HG03439 (cell line): ENCODE data around the gene DOCK11.

ENCODE experiments used
- ATAC-seq: cut with Tn5 transposase; IDR thresholded peaks from one replicate; pipeline ENCODE4 v1.9.1; 2021; ENCODE audit warnings: mild to moderate bottlenecking, moderate library complexity; ENCODE audit not compliant: unreplicated experiment

DOCK11 gene

DNA sequence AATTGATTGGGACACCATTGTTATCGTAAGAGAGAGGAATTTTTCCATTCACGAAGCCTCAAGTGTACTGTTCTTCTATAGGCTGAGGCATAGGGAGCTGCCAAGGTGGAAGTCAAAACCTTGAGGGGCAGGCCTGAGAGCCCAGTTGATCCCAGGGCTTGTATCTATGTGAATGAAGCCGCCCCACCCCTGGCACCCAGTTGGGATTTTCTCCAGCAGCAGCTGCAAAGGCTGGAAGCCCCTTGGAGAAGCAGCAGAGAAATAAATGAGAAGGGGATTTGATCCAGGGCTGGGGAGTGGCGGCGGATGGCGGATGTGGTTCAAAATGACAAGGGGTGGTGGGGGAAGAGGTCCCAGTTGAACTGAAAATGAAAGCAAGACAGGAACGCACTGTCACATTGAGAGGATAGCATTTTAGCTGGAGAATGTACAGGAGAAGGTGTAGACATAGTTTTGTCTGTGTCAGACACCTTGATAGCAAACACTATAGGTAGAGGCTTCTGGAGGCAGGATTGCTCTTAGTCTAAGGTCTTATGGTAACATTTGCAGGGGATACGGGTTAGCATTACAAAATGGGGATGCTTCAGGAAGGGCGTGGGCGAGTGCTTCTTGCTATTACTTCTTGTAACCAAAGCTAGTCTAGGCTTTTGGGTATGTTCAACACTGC, 32.6 kb downstream of the DOCK11 start:
- ATAC-seq: peak; percentile 62

GRCh38 chrX:118530219-118530911, 34.8 kb downstream of the DOCK11 start:
- ATAC-seq: no peak

- no peak for ATAC-seq
Measured at GRCh38 chrX:118534716-118535493, 39.3 kb downstream of the DOCK11 start.

GRCh38 chrX:118536204-118536603, 40.6 kb downstream of the DOCK11 start:
- peak; percentile 71 for ATAC-seq

DNA sequence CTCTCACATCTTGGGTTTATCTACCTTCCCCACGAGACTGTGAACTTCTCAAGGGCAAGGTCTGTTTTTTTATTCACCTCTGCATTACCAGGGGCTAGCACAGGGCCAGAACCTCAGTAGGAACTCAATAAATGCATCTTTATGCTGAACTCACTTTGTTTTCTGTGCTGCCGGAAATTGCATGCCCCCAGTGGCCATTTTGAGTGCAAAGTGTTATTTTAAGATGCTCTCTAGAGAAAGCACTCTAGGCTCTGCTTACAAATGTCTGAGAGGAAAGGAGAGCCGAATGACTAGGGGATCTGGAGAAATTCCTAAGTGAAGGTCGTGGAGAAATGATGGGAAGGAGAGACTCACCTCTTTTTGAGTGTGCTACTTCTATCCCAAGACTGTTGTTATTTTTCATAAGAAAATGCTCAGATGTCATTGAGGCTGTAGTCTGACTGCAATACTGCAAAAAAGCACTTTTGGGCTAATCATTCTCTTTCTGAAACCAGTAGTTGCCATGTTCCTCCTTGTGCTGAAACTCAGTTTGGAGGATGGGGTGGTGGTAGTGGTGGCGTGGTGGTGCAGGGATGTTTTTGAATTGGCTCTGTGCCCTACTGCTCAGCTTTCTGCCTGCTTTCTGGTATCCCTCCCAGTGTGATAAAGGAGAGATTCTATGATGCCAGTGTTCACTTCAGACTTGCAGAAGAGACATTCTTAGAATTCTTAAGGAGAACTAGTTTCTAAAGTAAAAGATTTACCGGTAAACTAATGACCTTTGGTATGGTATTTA, 41.3 kb downstream of the DOCK11 start:
- ATAC-seq: peak; percentile 64

GRCh38 chrX:118538386-118538785, 42.8 kb downstream of the DOCK11 start:
- no peak for ATAC-seq

DNA sequence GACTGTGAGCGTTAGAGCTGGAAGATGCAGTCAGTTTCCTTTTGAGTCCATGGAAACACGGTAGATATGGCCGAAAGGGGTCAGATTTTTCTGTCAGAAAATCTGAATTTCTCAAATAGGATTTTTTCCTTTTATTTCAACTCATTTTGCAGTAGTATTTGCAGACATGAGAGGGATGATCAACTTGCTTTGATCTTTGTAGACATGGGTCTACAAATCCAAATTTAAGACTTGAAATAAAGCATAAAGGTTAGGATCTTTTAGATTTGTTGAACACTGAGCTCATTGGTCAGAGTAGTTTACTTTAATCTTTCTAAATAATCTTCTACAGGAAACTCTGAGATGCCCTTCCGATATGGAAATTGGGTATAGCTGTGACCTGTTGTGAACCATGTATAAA, 44.7 kb downstream of the DOCK11 start:
- ATAC-seq: no peak

- ATAC-seq: no peak
Measured at GRCh38 chrX:118541482-118541881, 45.9 kb downstream of the DOCK11 start.

- ATAC-seq: no peak
Measured at GRCh38 chrX:118545510-118545909, 49.9 kb downstream of the DOCK11 start.

DNA sequence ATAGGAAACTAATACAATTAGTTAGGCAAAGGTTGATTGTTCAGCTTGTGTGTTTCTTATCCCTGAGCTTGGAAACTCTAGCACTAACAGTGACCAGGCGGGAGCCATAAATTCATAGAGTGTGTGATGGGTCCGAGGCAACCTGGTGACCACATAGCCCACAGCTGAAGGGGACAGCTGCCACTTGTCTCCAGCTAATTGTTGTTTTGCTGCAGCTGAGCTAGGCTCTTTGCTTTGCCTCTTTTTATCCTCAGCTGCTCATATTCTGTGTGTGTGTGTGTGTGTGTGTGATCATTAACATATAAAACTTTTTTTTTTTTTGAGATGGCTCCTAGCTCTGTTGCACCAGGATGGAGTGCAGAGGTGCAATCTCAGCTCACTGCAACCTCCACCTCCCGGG, 53.2 kb downstream of the DOCK11 start:
- no peak for ATAC-seq

GRCh38 chrX:118550792-118551191, 55.2 kb downstream of the DOCK11 start:
- no peak for ATAC-seq

DNA sequence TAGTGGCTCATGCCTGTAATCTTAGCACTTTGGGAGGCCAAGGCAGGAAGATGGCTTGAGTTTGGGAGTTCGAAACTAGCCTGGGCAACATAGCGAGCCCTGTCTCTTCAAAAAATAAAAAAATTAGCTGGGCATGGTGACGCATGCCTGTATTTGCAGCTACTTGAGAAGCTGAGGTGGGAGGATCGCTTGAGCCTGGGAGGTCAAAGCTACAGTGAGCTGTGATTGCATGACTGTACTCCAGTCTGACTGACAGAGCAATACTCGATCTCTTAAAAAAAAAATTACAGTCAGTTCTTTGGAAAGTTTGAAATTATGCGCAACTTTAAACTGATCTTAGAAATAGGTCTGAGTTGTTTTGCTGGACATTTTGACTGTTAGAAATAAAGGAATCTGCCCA, 55.8 kb downstream of the DOCK11 start:
- ATAC-seq: no peak

- no peak for ATAC-seq
Measured at GRCh38 chrX:118552121-118552900, 56.7 kb downstream of the DOCK11 start.

GRCh38 chrX:118553042-118553710, 57.6 kb downstream of the DOCK11 start:
- ATAC-seq: no peak

- no peak for ATAC-seq
Measured at GRCh38 chrX:118554511-118554910, 58.9 kb downstream of the DOCK11 start.

- ATAC-seq: no peak
Measured at GRCh38 chrX:118558926-118559325, 63.3 kb downstream of the DOCK11 start.

- no peak for ATAC-seq
Measured at GRCh38 chrX:118560489-118560888, 64.9 kb downstream of the DOCK11 start.

GRCh38 chrX:118562582-118563164, 67.1 kb downstream of the DOCK11 start:
- ATAC-seq: no peak

DNA sequence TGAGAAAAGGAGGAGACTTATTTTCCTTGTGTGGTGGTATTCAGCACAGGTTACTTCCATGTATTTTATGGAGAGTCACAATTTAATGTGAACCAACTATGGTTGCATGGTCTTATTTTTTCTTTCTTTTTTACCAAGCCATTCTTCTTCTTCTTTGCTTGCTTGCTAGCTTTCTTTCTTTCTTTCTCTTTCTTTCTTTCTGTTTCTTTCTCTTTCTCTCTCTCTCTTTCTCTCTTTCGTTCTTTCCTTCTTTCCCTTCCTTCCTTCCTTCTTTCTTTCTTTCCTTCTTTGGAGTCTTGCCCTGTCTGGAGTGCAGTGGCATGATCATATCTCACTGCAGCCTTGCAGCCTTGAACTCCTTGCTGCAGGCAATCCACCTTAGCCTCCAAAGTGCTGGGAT, 68.9 kb downstream of the DOCK11 start:
- ATAC-seq: no peak
